Hepatic stellate cell (primary cell): ENCODE measurements around the gene TSPAN9.

Experiments used
- DNase-seq: peaks from one replicate; pipeline ENCODE4 v3.0.0; 2011; ENCODE audit warnings: low spot score

Gene TSPAN9

GRCh38 chr12:3165078-3165980 lies 88.2 kb downstream of the TSPAN9 start:
- DNase-seq = no peak

- no peak for DNase-seq
These were observed 90.5 kb downstream of the TSPAN9 start for GRCh38 chr12:3167636-3168035.

- DNase-seq = peak; percentile 60
These were observed 91.3 kb downstream of the TSPAN9 start for GRCh38 chr12:3168223-3169221.

GRCh38 chr12:3170423-3171194 lies 93.4 kb downstream of the TSPAN9 start:
- peak; percentile 93 for DNase-seq

GRCh38 chr12:3171195-3171591 lies 94.0 kb downstream of the TSPAN9 start:
- no peak for DNase-seq

GRCh38 chr12:3172124-3173007 lies 95.2 kb downstream of the TSPAN9 start:
- no peak for DNase-seq

GRCh38 chr12:3173008-3173553 lies 95.9 kb downstream of the TSPAN9 start:
- DNase-seq = no peak

- no peak for DNase-seq
These were observed 96.7 kb downstream of the TSPAN9 start for GRCh38 chr12:3173912-3174311.

- DNase-seq = no peak
These were observed 98.1 kb downstream of the TSPAN9 start for GRCh38 chr12:3175238-3175637.

GRCh38 chr12:3176754-3177153 lies 99.6 kb downstream of the TSPAN9 start:
- no peak for DNase-seq

- DNase-seq = no peak
These were observed 100.7 kb downstream of the TSPAN9 start for GRCh38 chr12:3177778-3178425.

- no peak for DNase-seq
These were observed 101.6 kb downstream of the TSPAN9 start for GRCh38 chr12:3178671-3179313.

GRCh38 chr12:3179731-3180130 lies 102.6 kb downstream of the TSPAN9 start:
- DNase-seq = no peak

GRCh38 chr12:3182426-3182825 lies 105.2 kb downstream of the TSPAN9 start:
- no peak for DNase-seq

GRCh38 chr12:3184485-3184884 lies 107.3 kb downstream of the TSPAN9 start:
- DNase-seq = no peak

- no peak for DNase-seq
These were observed 108.2 kb downstream of the TSPAN9 start for GRCh38 chr12:3185260-3185870.

- DNase-seq = no peak
These were observed 109.5 kb downstream of the TSPAN9 start for GRCh38 chr12:3186546-3187215.
